HUES64 (cell line): ENCODE results near the gene ZNF761. TPM values are rescaled to one million over a fixed set of nuclear protein-coding genes. Genes with fewer than 3 reads are reported as not detected.
A peak's percentile ranks its signal among the peaks of the same experiment; 100 is the strongest.
"Not testable (repeated sequence)": the region's sequence is repeated elsewhere in the genome, so short reads cannot be mapped to it uniquely, and the experiment has no call there.

ENCODE experiments used
- H3K27ac ChIP-seq: 2 replicates; pipeline ENCODE4 v1.7.0; 2013; ENCODE audit warnings: low read depth, low read length, inconsistent platforms
- H3K27me3 ChIP-seq: 2 replicates; pipeline ENCODE4 v1.6.1; 2013; ENCODE audit warnings: mild to moderate bottlenecking, low read length; ENCODE audit not compliant: insufficient read depth
- H3K36me3 ChIP-seq: 2 replicates; pipeline ENCODE4 v1.6.1; 2013; ENCODE audit warnings: mild to moderate bottlenecking, low read length; ENCODE audit not compliant: insufficient read depth
- H3K4me1 ChIP-seq: 2 replicates; pipeline ENCODE4 v1.6.1; 2013; ENCODE audit warnings: mild to moderate bottlenecking, low read length, moderate library complexity; ENCODE audit not compliant: insufficient read depth
- H3K4me3 ChIP-seq: 2 replicates; pipeline ENCODE4 v1.5.1; 2013; ENCODE audit warnings: mild to moderate bottlenecking, low read length, moderate library complexity
- H3K9ac ChIP-seq: 2 replicates; pipeline ENCODE4 v1.6.1; 2013; ENCODE audit warnings: mild to moderate bottlenecking, low read depth, low read length
- H3K9me3 ChIP-seq: 2 replicates; pipeline ENCODE4 v1.6.1; 2013; ENCODE audit warnings: low read depth, low read length; ENCODE audit not compliant: insufficient read depth
- WGBS: fragments of 150-250, 120-280 bp; methylation state at CpG from one replicate; pipeline ENCODE4 v1.1.7; 2013; ENCODE audit warnings: missing lambda C conversion rate; 5-methylcytosine and 5-hydroxymethylcytosine counted together
- polyA plus RNA-seq, 2 experiments: library from polyadenylated mRNA; stranded (reverse); fragments of 50-300 nt; gene quantifications; one replicate each; pipeline ENCODE4 v1.2.3, GENCODE V29; 2013

Gene ZNF761
- polyA plus RNA-seq (2013, experiment 1 of 2), result 14.1 TPM
- 12.4 TPM for polyA plus RNA-seq (2013, experiment 2 of 2)

DNA sequence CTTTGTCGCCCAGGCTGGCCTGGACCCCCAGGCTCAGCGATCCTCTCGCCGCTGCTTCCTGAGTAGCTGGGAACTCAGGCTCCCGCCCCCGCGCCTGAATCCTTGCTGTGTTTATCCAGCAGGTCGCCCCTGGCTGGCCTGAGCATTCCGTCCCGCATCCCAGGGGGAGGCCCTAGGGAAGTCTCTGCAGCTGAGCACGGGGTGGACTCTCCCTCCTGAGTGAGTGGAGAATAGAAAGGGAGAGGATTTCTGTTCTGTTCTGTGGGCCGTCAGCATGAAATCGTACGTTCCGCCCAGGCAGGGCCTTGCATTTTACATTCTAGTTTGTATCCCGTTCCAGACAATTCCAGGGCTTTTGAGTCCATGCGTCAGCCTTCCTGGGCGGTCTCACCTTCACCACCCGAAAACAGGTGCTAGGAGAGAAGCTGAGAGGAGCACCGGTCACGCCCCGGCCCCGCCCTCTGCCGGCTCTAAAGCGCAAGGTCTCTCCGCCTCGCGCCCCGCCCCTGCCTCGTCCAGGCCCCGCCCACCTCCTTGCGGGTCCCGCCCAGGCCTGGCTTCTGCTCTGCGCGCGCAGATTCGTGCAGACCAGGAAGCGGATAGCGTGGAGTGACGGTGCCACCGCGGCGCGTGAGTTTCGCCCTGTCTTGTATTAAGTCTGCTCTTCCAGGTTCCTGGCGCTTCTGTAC, at the start of gene ZNF761:
ZNF761 (plus strand) TSS at position 586 of the 689 bp plus-strand sequence. CDS start 15,285 bp downstream, outside the sequence.
- no peaks in the 10 kb centered on the region for H3K9me3 ChIP-seq
- peak within 1 kb of the TSS; percentile 99 for H3K4me3 ChIP-seq
- H3K27me3 ChIP-seq, result no peaks in the 10 kb centered on the region
- H3K27ac ChIP-seq, result peak within 1 kb of the TSS; percentile 84; the same call in 1 of the 2 replicates
- peaks cover 24% of the 10 kb centered on the region for H3K36me3 ChIP-seq
- under 1% methylated on average over 46 of the region's 46 CpGs for WGBS
- H3K4me1 ChIP-seq, result peaks cover 15% of the 10 kb centered on the region
- peak within 1 kb of the TSS; percentile 83 for H3K9ac ChIP-seq

DNA sequence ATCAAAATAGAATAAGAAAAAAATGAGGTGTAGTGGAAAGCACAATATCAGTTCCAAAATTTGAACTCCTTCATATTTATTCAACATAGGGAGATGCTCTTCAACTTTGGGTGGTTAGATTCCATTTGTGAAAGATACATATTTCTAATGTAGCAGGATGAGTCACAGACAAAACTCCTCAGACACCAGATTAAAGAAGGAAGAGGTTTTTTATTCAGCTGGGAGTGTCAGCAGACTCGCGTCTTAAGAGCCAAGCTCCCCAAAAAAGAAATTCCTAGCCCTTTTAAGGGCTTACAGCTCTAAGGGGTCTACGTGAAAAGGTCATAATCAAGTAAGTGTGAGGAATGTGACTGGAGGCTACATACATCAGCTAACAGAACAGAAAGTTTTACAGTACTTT, 43.6 kb upstream of the ZNF761 start:
- 100% methylated on average over 2 of the region's 3 CpGs for WGBS
- Histone ChIP-seq H3K27ac (no peak overlapping the region), H3K27me3 (no peaks in the 10 kb centered on the region), H3K36me3 (peaks cover 35% of the 10 kb centered on the region), H3K4me3 (no peak overlapping the region), H3K4me1 (no peaks in the 10 kb centered on the region), H3K9ac (no peak overlapping the region), H3K9me3 (peaks cover 8% of the 10 kb centered on the region)

DNA sequence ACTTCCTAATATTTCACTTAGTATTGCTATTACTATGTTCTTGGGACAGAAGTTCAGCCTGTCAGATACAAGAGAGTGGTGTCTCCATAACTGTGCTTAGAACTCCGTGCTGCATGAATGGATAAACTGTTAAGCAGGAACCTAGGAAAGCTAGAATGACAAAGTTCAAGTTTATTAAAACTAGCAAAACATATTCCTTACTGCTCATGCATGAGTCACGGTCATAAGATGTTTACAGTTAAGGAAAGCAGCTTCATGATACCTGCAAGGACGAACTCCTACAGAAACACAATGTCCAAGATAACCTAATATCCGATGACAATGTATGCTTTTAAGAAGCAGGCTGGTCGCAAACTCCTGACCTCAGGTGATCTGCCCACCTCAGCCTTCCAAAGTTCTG, 42.9 kb upstream of the ZNF761 start:
- Histone ChIP-seq H3K4me1 (no peaks in the 10 kb centered on the region), H3K27ac (no peak overlapping the region), H3K27me3 (no peaks in the 10 kb centered on the region), H3K9ac (no peak overlapping the region), H3K36me3 (peaks cover 28% of the 10 kb centered on the region), H3K9me3 (peaks cover under 1% of the 10 kb centered on the region; the same call in 1 of the 2 replicates), H3K4me3 (no peak overlapping the region)
- 98% methylated on average over 5 of the region's 5 CpGs for WGBS

DNA sequence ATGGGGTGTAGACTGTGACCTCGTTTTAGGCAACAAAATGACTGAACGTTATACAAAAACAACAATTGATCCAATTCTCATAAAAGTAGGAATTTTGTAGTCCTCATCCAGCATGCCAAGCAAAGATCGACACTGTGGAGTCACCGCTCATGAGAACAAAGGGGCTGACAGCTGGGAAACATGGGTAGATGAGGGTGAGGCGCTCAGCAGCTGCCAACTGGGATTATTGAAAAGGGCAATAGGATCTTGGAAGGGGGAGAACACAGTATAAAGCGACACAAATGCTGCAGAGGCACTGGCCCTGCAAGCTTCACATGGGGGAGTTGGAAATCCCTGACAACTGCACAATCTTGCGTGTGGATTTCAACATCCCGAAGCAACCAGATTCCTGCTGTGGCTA, 42.2 kb upstream of the ZNF761 start:
- H3K27me3 ChIP-seq, result no peaks in the 10 kb centered on the region
- no peak overlapping the region for H3K27ac ChIP-seq
- H3K36me3 ChIP-seq, result peaks cover 21% of the 10 kb centered on the region
- no peaks in the 10 kb centered on the region for H3K9me3 ChIP-seq
- H3K9ac ChIP-seq, result no peak overlapping the region
- peak overlapping the region; percentile 18; the same call in 1 of the 2 replicates for H3K4me3 ChIP-seq
- H3K4me1 ChIP-seq, result peaks cover 3% of the 10 kb centered on the region; the same call in 1 of the 2 replicates
- WGBS, result 91% methylated on average over 8 of the region's 8 CpGs

DNA sequence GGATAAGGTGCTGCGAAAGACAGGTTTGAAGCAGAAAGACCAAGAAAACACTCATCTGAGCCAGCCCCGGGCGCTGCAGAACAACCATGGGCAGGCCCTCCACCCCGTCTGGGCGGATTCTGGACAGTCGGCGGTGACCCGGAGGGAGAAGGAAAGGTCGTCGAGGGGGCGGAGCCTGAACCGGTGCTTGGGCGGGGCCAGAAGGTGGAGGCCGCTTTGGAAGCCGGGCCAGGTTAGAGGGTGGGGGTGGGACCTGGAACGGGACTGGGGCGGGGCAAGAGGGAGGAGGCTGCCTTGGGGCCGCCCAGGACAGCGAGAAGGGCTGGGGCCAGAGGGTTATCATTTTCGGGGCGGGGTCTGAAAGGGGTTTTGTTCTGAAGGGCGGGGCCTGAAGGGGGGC, 41.8 kb upstream of the ZNF761 start:
- no peaks in the 10 kb centered on the region for H3K27me3 ChIP-seq
- H3K9me3 ChIP-seq, result no peaks in the 10 kb centered on the region
- 90% methylated on average over 22 of the region's 22 CpGs for WGBS

DNA sequence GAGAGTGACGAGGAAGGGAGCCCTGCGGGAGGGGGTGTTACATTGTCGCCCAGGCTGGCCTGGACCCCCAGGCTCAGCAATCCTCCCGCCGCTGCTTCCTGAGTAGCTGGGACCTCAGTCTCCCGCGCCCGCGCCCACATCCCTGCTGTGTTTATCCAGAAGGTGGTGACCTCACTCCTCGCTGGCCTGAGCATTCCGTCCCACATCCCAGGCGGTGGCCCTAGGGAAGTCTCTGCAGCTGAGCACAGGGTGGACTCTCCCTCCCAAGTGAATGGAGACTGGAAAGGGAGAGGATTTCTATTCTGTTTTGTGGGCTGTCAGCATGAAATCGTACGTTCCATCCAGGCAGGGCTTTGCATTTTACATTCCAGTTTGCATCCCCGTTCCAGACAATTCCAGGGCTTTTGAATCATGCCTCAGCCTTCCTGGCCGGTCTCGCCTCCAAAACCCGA, 37.2 kb upstream of the ZNF761 start:
- Histone ChIP-seq H3K9me3 (no peaks in the 10 kb centered on the region), H3K27ac (peak overlapping the region; percentile 76; the same call in 1 of the 2 replicates), H3K9ac (peak overlapping the region; percentile 69)

More for the DNA sequence above, 41.8 kb upstream of the ZNF761 start:
- Histone ChIP-seq H3K4me3 (peak overlapping the region; percentile 18; the same call in 1 of the 2 replicates), H3K36me3 (peaks cover 17% of the 10 kb centered on the region), H3K4me1 (peaks cover 3% of the 10 kb centered on the region; the same call in 1 of the 2 replicates), H3K9ac (no peak overlapping the region), H3K27ac (no peak overlapping the region)

DNA sequence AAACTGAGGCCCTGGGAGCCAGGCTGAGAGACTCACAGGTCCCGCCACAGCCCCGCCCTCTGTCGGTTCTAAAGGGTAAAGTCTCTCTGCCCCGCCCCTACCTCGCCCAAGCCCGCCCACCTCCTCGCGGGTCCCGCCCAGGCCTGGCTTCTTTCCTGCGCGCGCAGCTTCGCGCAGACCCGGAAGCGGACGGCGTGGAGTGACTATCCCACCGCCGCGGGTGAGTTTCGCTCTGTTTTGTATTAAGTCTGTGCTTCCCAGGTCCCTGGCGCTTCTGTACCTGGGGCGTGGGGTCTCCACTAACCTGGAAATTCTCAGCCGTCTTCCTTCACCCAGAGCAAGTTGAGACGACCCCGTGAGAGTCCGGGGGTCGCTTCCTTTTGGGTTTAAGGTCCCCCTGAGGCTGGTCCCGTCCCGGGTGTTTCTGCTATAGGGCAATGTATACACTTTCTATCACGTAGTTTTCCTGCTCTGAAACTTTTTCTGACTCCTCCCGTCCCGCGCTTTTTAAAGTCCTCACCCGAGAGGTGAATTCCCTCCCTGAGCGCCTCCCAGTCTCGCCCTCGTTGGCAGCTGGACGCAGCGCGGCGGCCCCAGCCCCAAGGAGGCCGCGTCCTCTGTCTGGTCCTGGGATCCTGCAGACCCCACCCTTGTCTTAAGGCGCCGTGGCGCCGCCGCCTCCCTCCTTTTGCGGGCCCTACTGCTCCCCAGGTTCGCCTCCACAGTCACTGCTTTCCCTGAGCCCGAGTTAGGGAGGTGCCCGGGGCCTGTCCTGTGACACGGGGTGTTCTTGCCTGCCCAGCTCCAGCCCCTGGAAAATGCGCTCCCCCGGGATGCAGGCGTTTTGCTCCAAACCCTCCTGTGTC, 36.6 kb upstream of the ZNF761 start, which contains the start of gene ZNF765:
ZNF765 (plus strand) TSS at position 176 of the 866 bp plus-strand sequence. CDS start 2,867 bp downstream, outside the sequence.
- Histone ChIP-seq H3K27me3 (no peaks in the 10 kb centered on the region), H3K27ac (peak within 1 kb of the TSS; percentile 76; the same call in 1 of the 2 replicates), H3K9ac (peak within 1 kb of the TSS; percentile 79), H3K4me3 (peak within 1 kb of the TSS; percentile 98), H3K36me3 (peaks cover 20% of the 10 kb centered on the region), H3K4me1 (peaks cover 9% of the 10 kb centered on the region; the same call in 1 of the 2 replicates), H3K9me3 (no peaks in the 10 kb centered on the region)
- WGBS, result under 1% methylated on average over 58 of the region's 58 CpGs

More for the DNA sequence above, 37.2 kb upstream of the ZNF761 start:
- Histone ChIP-seq H3K4me1 (peaks cover 9% of the 10 kb centered on the region; the same call in 1 of the 2 replicates), H3K36me3 (peaks cover 14% of the 10 kb centered on the region), H3K4me3 (peak overlapping the region; percentile 98), H3K27me3 (no peaks in the 10 kb centered on the region)
- 5% methylated on average over 18 of the region's 18 CpGs for WGBS

DNA sequence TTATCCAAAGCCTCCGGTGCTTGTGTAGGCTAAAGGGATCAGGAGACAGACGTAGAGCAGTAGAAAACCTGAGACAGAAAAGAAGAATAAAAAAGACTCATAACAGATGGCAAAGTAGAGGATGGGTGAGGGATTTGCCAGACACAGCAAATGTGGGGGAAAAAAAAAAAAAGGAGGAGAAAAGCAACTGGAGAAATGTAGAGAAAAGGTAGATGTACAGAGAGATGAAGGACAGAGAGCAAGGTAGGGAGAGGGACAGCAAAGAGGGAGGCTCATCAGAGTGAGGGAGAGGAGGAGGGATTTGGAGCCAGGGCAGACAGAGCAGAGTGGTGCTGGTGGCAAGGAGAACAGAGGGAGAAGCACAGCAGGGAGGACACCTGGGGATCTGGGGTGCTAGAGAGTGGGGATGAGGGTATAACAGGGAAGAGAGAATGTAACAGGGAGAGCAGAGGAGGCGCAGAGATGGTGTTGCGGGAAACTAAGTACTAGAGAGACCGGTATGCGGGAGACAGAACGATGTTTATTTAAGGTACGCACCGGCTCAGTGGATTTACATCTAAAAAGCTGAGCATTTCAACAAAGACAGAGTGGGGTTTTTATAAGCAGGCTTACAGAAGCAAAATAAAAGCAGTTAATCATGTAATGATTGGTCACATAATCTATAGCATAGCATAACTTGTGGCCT, 35.8 kb upstream of the ZNF761 start:
- H3K27me3 ChIP-seq, H3K27ac ChIP-seq, H3K4me1 ChIP-seq, H3K9me3 ChIP-seq: not testable (repeated sequence)
- Histone ChIP-seq H3K4me3 (peak overlapping the region; percentile 98), H3K9ac (peak overlapping the region; percentile 79; the same call in 1 of the 2 replicates), H3K36me3 (peaks cover 27% of the 10 kb centered on the region)
- WGBS, result 2% methylated on average over 9 of the region's 9 CpGs

DNA sequence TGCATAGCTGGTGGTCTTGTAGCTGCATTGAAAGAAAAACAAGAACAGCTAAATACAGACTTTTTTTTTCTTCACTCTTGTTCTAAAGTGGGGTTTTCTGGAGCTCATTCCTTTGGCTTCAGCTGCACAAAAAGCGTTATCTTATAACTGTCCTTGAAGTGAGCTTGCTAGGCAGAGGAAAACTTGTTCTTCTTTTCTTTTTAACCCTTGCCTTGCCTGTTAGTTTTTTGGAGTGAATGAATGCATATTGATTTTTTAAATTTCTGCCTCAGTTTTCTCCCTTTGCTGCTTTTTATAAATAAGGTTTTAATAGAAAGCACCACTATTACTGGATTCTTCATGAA, 35.3 kb upstream of the ZNF761 start:
- Histone ChIP-seq H3K4me3 (peak overlapping the region; percentile 98), H3K27me3 (no peaks in the 10 kb centered on the region), H3K4me1 (peaks cover 9% of the 10 kb centered on the region; the same call in 1 of the 2 replicates), H3K27ac (no peak overlapping the region), H3K9ac (no peak overlapping the region), H3K9me3 (no peaks in the 10 kb centered on the region), H3K36me3 (peaks cover 30% of the 10 kb centered on the region)
- 0% methylated on average over 1 of the region's 1 CpG for WGBS

DNA sequence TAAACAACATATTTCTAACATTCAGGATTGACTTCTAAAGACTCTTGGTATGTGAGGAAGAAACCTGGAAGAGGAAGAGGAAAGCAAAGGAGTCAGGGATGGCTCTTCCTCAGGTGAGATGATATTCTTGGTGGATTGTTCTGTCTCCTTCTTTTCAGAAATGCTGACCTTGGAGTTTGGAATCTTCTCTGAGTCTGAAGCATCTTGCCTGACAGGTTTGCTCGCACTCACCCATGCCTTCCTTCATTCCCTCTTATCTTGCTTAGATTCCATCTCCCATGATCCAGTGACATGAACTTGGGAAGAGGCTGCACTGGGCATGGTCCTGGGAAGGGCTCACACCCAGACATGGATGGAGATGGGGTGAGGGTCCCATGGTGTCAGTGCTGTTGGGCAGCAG, 33.9 kb upstream of the ZNF761 start:
- not testable (repeated sequence) for H3K27ac ChIP-seq, H3K27me3 ChIP-seq, H3K9ac ChIP-seq, H3K9me3 ChIP-seq, H3K4me1 ChIP-seq, H3K4me3 ChIP-seq
- 95% methylated on average over 1 of the region's 1 CpG for WGBS
- peaks cover 40% of the 10 kb centered on the region for H3K36me3 ChIP-seq
